ENCODE data around the gene NACC2. TPM values are rescaled to one million over a fixed set of nuclear protein-coding genes. Genes with fewer than 3 reads are reported as not detected.

NACC2 gene
- total and polyA plus RNA-seq, 2 donors from 2014 or later: 7.1 to 30.9 TPM

DNA sequence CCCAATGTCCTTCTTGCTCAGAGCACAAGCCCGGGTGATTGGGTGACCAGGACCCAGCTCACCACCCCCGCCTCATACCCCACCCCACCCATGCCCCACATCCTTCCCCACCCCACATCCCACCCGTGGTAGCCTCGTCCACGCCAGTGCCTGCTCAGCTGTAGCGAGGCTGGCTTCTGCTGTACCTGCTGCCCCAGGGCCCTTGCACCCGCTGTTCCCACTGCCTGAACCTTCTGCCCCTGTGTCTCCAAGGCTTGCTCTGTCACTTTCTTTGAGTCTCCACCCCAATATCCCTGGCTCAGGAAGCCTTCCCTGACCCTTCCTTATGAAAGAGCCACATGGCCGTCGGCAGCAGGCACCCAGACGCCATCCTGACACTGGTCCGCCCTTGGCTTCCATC, 3.1 kb upstream of the NACC2 start:
- Histone ChIP-seq H3K4me1 (ENCODE audit: control insufficient read depth in 2 of 3, insufficient read depth in 2 of 3, low read depth in 1 of 3, low read length in 3 of 3) (peaks cover 0 to 9% (median 6%) of the 10 kb centered on the region in 3 donors), H3K27me3 (ENCODE audit: control insufficient read depth, insufficient read depth, low read length) (no peaks in the 10 kb centered on the region), H3K36me3 (ENCODE audit: control insufficient read depth in 2 of 3, insufficient read depth in 3 of 3, low read length in 3 of 3) (no peaks in the 10 kb centered on the region), H3K4me3 (ENCODE audit: low read length in 3 of 3) (no peak overlapping the region), H3K27ac (ENCODE audit: low read depth in 2 of 2, low read length in 2 of 2) (no peak overlapping the region), H3K9me3 (ENCODE audit: control insufficient read depth in 2 of 3, insufficient read depth in 1 of 3, low read length in 3 of 3) (no peaks in the 10 kb centered on the region), H3K9ac (ENCODE audit: low read length in 3 of 3) (no peak overlapping the region)
- FAIRE-seq: no peak
- intact Hi-C loops (cut with DNase I): no loop called here
- DNase-seq: no peak
- TF ChIP-seq, protein P1, sequence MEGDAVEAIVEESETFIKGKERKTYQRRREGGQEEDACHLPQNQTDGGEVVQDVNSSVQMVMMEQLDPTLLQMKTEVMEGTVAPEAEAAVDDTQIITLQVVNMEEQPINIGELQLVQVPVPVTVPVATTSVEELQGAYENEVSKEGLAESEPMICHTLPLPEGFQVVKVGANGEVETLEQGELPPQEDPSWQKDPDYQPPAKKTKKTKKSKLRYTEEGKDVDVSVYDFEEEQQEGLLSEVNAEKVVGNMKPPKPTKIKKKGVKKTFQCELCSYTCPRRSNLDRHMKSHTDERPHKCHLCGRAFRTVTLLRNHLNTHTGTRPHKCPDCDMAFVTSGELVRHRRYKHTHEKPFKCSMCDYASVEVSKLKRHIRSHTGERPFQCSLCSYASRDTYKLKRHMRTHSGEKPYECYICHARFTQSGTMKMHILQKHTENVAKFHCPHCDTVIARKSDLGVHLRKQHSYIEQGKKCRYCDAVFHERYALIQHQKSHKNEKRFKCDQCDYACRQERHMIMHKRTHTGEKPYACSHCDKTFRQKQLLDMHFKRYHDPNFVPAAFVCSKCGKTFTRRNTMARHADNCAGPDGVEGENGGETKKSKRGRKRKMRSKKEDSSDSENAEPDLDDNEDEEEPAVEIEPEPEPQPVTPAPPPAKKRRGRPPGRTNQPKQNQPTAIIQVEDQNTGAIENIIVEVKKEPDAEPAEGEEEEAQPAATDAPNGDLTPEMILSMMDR (IDR thresholded peaks at IDR 0.05; ENCODE audit: borderline replicate concordance, extremely low read depth, insufficient read depth): no peak

DNA sequence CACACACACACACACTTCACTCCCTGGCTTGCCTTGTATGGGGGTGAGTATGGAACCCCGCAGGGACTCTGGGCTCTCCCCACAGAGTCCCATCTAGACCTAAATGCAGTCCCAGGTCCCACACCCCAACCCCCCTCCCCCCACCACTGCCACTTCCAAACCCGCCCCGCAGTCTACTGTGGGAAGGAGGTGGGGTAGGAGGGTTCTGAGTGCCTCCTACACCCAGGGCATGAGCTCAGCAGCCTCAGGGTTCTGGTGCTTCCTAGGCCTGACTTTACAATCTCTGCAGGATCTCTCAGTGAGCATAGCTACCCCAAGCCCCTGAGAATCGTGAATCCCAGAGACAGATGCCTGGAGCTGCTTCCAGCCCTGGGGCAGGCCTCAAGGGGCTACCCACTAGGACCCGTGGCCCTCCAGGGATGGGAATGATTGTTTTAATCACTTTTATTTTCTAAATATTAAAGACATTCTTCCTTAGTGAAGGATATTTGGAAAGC, 1.5 kb upstream of the NACC2 start:
- Histone ChIP-seq H3K27me3 (ENCODE audit: control insufficient read depth, insufficient read depth, low read length) (no peaks in the 10 kb centered on the region), H3K4me3 (ENCODE audit: low read length in 3 of 3) (no peak overlapping the region), H3K9ac (ENCODE audit: low read length in 3 of 3) (no peak overlapping the region), H3K4me1 (ENCODE audit: control insufficient read depth in 2 of 3, insufficient read depth in 2 of 3, low read depth in 1 of 3, low read length in 3 of 3) (peaks cover 0 to 19% (median 15%) of the 10 kb centered on the region in 3 donors), H3K9me3 (ENCODE audit: control insufficient read depth in 2 of 3, insufficient read depth in 1 of 3, low read length in 3 of 3) (no peaks in the 10 kb centered on the region), H3K36me3 (ENCODE audit: control insufficient read depth in 2 of 3, insufficient read depth in 3 of 3, low read length in 3 of 3) (peaks cover 0 to 3% (median 0%) of the 10 kb centered on the region in 3 donors), H3K27ac (ENCODE audit: low read depth in 2 of 2, low read length in 2 of 2) (no peak overlapping the region)
- DNase-seq (no peak), FAIRE-seq (no peak)
- intact Hi-C loops (cut with DNase I): no loop called here
- TF ChIP-seq, protein P1 (IDR thresholded peaks at IDR 0.05; ENCODE audit: borderline replicate concordance, extremely low read depth, insufficient read depth): no peak

DNA sequence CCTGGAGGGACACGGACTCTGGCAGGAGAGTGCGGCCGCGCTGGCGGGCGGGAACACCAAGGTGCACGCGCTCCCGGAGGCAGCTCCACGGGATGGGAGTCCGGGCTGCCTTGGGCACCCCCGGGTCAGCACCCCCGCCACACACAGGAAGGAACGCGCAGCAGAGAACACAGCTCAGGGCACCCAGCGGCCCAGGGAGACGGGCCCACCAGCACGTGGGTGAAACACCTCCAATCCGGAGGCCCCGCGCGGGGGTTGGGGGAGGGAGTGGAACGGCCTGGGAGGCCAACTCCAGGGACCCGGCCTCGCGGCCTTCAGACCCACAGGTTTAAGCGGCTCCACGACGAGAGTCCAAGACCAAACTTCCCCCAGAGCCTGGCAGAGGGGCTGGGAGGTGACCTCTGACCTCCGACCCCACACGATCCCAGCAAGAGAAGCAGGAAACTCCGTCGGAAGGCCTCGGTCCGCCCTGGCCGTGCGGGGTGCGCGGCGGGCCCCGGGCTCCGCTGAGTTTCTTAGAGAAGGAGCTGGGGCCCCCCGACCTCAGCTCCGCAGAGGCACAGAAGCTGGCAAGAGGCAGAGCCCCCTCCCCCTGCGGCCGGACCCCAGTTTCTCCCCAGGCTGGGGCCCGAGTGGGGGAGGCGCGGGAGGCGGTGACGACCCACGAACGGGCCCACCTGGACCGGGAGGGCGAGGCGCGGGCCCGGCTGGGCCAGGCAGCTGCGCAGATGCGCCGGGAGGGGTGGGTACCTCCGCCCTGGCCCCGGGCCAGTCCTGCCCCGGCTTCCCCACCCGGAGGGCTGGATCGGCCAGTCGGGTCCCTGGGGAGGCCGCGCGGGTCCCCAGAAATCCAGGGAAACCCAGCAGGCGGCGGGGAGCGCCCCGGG, 851 bp downstream of the NACC2 start:
- peak overlapping the region; percentile 63 to 88 for H3K27ac ChIP-seq (ENCODE audit: low read depth in 2 of 2, low read length in 2 of 2)
- intact Hi-C loops (cut with DNase I): no loop called here
- H3K4me3 ChIP-seq (ENCODE audit: low read length in 3 of 3): peak overlapping the region; percentile 20 to 65 (median 25)
- H3K9me3 ChIP-seq (ENCODE audit: control insufficient read depth in 2 of 3, insufficient read depth in 1 of 3, low read length in 3 of 3): no peaks in the 10 kb centered on the region
- no peak for FAIRE-seq
- peaks cover 0 to 3% (median 0%) of the 10 kb centered on the region in 3 donors for H3K36me3 ChIP-seq (ENCODE audit: control insufficient read depth in 2 of 3, insufficient read depth in 3 of 3, low read length in 3 of 3)
- H3K27me3 ChIP-seq (ENCODE audit: control insufficient read depth, insufficient read depth, low read length): no peaks in the 10 kb centered on the region
- H3K4me1 ChIP-seq (ENCODE audit: control insufficient read depth in 2 of 3, insufficient read depth in 2 of 3, low read depth in 1 of 3, low read length in 3 of 3): peaks cover 0 to 28% (median 26%) of the 10 kb centered on the region in 3 donors
- peak overlapping the region in 2 of 3 donors; percentile 64 to 71 for H3K9ac ChIP-seq (ENCODE audit: low read length in 3 of 3)
- TF ChIP-seq, protein P1 (IDR thresholded peaks at IDR 0.05; ENCODE audit: borderline replicate concordance, extremely low read depth, insufficient read depth): no peak
- DNase-seq: peak in 2 of 5 donors; percentile 54 to 92

Data from kidney (tissue), 14 donors.